HG03196 (cell line): ENCODE data around the gene NOXO1.
"Not testable (repeated sequence)": the region's sequence is repeated elsewhere in the genome, so short reads cannot be mapped to it uniquely, and the experiment has no call there.

Source experiments
- ATAC-seq: cut with Tn5 transposase; IDR thresholded peaks from one replicate; pipeline ENCODE4 v1.9.1; 2021; ENCODE audit not compliant: unreplicated experiment

Gene NOXO1

DNA sequence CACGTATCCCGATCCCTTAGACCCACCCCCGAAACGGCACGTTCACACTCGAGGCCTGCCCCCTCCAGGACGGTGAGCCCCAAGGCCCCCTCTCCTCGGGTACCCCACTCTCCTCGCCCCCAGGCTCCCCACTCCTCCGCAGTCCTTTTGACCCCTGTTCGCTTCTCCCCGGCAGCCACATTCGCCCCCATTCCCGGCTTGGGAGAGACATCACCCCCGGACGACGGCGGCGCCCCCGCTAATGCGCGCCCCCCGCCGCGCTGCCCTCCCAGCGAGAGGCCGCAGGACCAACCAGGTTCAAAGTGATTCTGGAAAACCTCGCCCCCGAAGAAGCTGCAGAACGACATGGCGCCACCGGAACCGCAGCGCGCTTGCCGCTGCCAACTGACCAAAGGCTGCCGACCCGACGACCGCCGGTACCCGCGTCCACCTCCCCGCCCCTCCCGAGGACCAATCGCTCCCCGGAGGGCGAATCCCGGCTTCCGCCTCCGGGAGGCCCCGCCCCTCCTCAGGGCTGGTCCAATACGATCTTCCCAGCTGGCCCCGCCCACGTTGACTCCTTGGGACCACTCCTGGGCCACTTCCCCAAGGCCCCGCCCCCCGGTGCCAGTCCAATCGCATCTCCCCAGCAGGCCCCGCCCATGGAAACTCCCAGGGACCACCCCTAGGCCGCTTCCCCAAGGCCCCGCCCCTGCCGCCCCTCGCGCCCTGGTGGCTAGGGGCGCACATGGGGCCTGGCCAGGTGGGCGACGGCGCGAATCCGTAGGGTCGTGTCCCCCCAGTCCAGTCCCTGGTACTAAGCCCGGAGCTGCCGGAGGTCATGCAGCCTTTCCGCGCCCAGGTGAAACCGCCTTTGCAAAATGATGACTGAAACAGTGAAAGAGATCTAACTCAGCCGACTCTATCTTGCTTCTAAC lies 38.2 kb downstream of the NOXO1 start, which contains the start of gene MSRB1:
MSRB1 (minus strand) TSS at position 390 of the 917 bp plus-strand sequence; CDS start at position 347, 43 bp downstream.
- ATAC-seq: peak; percentile 79

DNA sequence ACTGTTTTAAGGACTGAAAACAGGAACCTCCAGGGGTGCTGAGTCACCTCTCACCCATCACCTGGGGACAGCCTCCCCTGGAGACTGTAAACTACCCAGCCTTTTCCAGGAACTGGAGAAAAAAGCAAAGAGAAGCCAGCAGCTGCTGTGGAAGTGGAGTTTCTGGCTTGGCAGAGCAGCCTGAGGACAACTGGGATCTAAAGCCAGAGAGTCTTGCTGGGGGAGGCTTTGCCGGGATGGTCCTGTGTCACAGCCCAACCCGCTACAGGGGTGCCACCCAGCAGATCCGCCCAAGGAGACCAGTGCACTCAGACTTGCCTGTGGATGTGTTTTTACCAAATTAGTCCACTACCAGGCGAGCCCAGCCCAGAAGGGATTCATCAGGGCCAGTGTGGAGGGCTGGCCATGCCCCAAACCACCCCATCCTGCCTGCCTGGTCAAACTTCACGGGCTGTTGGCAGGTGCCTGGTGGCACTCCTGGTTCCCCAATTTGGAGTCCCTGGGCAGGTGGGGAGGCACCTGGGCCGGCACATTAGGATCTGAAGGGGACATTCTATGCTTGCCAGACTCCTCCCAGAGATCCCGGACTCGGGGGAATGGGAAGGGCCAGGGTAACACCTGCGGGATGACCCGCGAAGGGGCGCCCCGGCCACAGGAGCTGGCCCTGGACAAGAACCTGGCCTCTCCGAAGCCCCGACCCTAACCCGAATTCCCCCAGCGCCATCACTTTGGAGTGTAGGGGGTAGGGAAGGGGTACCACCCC lies 39.0 kb downstream of the NOXO1 start:
- ATAC-seq: no peak

DNA sequence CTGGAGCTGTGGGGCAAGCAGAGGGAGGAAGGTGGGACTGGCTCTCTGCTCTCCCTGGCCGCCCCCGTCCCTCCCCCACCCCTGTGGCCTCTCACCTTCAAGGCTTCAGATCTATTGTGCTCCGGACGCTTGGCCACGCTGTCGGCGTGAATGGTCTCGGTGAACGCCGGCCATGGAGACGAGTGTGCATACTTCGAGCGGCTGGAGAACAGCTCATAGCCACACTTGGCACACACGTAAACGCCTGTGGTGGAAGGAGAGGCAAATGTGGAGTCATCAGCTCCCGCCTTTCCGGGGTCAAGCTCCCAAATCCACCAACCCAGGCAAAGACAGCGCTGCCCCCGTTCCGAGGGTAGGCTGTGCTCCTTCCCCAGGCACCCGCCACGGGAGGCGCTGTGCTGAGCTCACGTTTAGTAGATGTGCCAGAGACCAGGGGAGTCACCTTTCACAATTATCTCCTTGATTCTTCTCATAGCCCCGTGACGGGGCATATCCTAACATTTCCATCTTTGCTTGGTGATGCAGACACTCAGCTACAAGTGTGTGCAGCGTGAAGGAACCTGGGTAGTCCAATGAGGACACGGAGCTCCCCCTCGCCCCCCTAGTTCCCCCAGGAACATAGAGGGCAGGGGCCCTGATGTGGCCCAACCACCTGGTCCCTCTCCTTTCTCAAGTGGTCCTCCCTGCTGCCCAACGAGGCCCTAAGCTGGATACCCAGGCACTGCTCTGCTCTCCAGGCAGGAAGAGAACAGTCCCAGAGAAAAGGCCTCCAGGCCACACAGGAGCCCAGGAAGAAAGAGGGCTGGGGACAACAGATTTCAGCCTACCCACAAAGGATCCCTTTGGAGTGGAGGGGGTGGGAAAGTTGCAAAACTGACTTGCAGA lies 39.9 kb downstream of the NOXO1 start:
- no peak for ATAC-seq

DNA sequence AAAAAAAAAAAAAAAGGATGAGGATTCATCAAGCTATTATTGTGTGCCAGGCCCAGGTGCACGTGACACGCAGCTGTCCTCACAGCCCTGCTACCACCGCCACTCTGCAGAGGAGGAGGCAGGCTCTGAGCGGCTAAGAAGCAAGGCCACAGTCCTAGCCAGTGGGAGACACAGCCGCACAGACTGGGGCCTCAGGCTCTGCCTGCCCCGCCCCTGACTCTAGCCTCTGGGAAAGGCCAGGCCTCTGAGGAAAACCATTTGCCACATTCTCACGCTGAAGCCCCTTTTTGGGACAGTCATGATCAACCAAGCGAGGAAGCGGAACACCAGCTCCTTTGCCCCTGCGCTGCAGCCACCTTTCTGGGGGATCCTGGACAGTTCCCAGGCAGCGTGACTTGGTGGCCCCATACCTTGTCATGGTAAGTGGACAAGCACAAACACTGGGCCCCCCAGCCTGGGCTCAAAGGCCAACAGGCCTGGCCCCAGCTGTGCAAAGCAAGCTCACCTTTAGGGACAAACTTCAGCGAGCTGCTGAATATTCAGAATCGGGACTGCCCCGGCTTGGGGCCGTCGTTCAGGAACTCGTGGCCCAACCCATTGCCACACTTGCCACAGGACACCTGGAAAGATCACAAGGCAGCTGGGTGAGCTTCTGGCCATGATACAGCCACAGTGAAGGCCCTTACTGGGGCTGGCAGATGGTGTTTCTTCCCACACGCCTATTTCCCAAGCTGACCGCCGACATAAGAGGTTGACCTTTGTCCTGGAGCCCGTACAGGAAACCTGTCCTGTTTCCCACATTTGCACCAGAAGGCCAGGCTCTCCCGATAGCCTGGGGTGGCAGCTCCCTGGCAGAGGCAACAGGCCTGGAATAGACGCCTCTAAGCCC lies 40.8 kb downstream of the NOXO1 start:
- no peak for ATAC-seq

DNA sequence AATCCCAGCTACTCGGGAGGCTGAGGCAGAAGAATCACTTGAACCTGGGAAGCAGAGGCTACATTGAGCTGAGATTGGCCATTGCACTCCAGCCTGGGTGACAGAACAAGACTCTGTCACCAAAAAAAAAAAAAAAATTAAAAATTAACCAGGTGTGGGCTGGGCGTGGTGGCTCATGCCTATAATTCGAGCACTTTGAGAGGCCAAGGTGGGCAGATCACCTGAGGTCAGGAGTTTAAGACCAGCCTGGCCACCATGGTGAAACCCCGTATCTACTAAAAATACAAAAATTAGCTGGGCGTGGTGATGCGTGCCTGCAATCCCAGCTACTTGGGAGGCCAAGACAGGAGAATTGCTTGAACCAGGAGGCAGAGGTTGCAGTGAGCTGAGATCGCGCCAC lies 41.4 kb downstream of the NOXO1 start:
- not testable (repeated sequence) for ATAC-seq

DNA sequence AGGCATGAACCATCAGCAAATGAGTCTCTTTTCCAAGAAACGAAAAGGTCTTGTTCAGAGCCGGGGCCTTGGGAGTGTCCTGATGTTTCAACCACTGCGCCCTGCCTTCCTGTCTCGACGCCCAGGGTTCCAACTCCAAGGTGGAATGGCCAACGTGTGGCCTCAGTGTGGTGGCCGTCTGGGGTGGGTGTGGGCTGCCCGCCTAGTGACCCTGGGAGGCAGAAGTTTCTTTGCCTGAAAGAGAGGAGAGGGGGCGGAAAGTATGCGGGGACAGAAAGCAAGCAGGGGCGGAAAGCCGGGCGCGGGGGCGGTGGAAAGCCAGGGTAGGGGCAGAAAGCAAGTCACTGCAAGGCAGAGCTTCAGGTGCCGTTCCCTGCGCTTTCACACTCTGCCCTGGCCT lies 42.4 kb downstream of the NOXO1 start:
- no peak for ATAC-seq

DNA sequence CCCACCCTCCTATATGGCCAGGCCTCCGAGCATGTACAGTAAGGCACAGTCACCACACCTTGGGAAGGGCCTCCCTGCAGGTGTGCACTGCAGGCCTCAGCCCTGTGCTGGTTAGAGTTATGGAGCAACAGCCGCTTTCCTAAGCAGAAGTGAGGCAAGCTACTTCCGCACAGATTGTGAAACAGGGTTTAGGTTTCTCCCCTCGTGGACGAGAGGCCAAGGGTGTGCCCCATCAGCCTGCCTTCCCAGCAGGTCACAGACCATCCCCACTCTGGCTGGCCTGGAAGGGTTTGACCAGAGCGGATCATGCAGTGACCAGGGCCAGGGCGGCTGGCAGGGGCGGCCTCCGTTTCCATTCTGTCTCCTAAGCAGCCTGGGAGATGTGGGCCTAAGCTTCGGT lies 43.0 kb downstream of the NOXO1 start:
- ATAC-seq: no peak

DNA sequence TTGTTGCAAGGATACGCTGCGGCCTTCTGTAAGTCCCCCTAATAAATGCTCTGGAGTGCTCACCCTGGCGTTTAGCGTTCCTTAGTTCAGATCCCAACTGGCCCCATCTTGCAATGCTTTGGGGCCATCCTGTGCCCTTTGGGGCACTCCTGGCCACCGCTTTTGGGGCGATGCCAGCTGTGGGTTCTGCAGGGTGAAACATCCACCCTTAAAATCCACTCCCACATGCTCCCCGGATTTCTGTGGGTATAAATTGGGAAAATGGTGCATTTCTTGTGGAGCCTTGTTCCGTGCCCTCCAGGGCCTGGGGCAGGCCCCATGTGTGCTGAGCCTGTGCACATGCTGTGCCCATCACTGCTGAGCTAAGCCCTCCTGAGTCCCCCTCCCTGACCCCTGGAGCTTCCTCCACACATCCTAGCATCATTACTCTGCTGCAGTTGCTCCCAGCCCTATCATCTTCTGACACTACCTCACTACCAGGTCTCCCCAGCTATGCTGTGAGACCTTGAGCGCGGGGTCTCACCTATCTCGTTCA lies 44.3 kb downstream of the NOXO1 start:
- no peak for ATAC-seq

DNA sequence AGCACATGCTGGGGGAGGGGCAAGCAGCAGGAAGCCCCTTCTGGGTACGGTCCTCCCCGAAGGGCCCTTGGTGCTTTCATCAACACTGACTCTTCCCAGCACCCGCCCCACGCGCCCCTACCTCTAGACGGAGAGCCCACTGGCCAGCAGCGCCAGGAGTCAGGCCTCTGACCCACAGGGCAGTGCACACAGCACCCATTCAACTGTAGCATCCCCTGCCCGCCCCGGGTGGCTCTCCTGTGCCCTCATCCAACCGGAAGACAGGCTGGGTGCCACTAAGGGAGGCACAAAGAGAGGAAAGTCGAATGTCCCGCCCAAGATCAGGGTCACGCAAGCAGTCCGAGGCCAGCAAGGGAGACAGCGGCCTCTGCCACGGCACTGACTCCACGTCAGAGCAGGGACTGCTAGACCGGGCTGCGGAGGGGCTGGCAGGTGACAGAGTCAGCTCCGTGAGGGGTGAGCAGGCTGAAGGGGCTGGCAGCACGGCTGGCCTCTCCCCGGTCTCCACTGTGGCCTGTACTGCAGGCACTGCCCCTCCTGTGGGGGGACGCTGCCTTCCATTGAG lies 48.1 kb downstream of the NOXO1 start:
- ATAC-seq: no peak

DNA sequence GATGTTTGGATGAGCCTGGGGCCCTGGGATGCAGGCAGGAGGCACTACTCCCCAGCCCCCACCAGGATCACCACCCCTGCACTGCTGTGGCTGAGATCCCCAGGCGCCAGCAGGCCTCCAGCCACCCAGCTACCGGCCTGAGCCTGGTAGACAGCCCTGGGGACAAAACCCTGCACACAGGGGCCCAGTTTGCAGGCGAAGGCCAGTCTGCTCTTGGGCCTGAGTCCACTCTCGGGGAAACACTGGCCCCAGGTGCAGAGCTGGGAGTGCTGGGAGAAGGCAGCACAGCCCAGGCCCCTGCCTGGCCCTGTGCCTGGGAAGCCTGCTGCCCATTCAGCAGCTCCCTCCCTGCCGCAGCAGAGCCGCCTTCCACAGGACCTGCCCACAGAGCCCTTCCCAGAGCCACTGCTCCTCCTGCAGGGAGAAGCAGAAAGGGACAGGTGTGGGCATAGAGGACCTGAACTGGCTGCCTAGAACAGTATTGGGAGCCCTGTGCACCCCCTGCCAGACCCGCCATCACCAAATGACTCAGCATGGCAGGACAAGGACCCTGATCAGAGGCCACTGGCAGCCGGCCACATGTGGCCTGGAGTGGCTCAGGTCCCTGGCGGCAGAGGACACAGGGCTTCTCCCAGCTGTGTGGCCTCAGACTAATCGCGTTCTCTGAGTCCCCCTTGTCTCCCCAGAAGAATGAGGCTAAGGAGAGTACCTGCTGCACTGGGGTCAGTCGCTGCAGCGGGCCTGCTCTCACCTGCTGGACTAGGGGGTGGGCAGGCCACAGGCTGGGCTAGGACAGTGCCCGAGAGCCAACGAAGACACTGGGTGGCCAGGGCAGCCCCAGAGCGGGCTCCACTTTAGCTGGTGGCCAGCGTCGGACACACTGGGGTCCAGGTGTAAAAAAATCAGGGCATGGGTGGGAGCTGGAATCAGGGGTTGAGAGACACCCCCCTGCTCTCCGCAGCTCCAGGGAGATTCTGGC lies 48.9 kb downstream of the NOXO1 start:
- ATAC-seq: no peak

DNA sequence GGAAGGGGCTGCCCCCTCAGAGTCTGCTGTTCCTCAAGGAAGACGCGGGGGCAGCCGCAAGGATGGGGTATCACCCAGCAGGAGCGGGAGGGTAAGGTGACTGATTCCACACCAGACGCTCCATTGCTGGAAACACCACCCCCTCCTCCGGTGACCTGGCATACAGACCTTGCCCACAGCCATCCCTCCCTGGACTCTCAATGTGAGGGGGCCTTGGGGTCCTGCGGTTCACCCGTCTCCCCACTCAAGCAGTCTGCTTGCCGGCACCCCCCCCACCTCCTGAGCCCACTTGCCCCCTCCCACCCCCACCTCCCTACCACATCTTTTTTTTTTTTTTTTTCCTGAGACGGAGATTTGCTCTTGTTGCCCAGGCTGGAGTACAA lies 50.9 kb downstream of the NOXO1 start:
- ATAC-seq: no peak

DNA sequence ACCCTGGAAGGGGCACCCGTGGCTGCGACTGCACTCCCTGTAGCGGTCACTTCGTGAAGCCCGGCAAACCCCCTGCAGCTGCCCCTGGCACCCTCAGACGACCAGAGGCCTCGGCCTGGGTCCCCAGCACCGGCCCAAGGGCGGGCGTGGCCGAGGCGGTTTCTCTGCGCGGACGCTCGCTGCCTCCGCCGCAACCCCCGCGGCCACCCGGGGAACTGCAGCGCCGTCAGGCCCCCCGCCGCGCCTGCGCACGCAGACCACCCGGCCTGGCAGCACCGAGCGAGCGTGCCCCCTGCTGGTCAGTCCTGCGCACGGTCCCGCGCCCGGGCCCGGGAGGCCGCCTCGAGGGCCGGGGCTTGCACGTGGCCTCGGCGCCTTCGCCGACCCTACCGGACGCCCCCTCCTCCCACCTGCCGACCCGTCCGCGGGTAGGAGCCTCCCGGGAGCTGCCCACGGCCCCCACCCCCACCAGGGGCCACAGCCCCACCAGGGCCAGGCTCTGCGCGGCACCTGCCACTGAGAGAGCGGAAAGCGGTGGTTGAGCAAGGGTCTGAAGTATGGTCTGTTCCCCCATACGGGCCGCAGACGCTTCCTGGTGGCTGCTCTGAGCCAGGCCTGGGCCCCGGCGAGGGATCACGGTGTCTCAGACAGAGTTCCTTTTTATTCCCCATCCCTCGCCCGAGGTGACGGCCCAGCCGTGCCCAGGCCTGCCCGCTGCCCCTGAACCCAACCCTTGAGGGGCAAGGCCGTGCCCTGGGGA lies 51.5 kb downstream of the NOXO1 start:
- peak; percentile 84 for ATAC-seq

DNA sequence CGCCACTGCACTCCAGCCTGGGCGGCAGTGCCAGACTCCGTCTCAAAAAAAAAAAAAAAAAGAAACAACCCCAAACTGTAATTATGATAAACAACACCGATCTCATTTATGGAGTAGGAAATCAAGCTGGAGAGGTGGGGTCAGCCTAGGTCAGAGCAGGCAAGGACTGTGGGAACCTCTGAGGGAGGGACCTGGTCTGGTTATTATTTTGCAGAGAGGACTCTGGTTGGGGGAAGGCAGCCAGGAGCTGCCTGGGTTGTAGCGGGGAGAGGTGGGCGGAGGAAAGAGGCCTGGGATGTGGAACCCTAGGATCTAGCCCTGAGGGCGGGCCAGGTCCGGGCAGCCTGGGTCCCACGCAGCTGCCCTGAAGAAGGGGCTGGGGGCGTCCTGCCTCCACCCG lies 52.2 kb downstream of the NOXO1 start:
- ATAC-seq: peak; percentile 30
